DND-41 (cell line): ENCODE data around the gene POLR1G.

Source experiments
- CTCF ChIP-seq: IDR thresholded peaks from 2 replicates; pipeline ENCODE4 v1.5.1; 2012; ENCODE audit warnings: borderline replicate concordance, low read length, moderate library complexity, mild to moderate bottlenecking; ENCODE audit not compliant: poor library complexity, severe bottlenecking; ENCODE audit errors: extremely low read depth
- EZH2 ChIP-seq: IDR thresholded peaks from 3 replicates; pipeline ENCODE4 v1.6.1; 2012; ENCODE audit warnings: borderline replicate concordance, low read depth, mild to moderate bottlenecking, moderate library complexity, low read length, inconsistent platforms; ENCODE audit not compliant: severe bottlenecking

- no peak for TF ChIP-seq CTCF
- TF ChIP-seq EZH2, result no peak
Measured at GRCh38 chr19:45363861-45364459, 42.5 kb upstream of the POLR1G start.
